HuH-7 (cell line): ENCODE measurements around the gene WDR81.

ENCODE experiments used
- DNase-seq: peaks from one replicate; pipeline ENCODE4 v3.0.0; 2011; ENCODE audit warnings: low spot score

Gene WDR81

DNA sequence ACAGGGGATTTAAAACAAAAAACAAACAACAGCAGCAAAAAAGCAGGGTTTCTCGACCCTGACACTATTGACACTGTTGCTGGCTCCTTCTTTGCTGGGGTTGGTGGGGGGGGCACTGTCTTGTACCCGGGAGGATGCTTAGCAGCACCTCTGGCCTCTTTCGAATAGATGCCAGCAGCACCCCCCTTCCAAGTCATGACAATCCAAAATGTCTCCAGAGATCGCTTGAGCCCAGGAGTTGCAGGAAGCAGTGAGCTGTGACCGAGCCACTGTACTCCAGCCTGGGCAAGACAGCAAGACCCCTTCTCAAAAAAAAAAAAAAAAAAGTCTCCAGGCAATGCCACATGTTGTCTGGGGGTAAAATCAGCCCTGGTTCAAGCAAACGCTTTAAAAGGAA, 57.7 kb downstream of the WDR81 start:
- DNase-seq: no peak

DNA sequence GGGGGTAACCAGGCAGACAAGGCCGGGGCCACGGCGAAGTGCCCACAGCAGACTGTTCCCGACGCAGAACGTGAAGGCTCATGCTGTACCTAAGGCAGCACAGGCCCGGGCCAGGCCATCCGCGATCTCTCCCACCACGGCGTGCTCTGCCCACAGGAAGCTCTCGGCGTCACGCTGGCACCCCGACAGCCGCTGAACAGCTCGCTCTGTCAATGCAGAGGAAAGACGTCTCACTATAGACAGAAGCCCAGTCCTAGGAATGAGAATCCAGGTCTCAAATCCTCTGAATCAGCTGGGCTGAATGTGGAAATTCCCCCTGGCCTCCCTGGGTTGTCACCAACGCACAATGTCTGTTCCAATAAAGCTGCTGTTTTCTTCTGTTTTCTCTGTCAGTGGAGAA, 58.8 kb downstream of the WDR81 start:
- no peak for DNase-seq

DNA sequence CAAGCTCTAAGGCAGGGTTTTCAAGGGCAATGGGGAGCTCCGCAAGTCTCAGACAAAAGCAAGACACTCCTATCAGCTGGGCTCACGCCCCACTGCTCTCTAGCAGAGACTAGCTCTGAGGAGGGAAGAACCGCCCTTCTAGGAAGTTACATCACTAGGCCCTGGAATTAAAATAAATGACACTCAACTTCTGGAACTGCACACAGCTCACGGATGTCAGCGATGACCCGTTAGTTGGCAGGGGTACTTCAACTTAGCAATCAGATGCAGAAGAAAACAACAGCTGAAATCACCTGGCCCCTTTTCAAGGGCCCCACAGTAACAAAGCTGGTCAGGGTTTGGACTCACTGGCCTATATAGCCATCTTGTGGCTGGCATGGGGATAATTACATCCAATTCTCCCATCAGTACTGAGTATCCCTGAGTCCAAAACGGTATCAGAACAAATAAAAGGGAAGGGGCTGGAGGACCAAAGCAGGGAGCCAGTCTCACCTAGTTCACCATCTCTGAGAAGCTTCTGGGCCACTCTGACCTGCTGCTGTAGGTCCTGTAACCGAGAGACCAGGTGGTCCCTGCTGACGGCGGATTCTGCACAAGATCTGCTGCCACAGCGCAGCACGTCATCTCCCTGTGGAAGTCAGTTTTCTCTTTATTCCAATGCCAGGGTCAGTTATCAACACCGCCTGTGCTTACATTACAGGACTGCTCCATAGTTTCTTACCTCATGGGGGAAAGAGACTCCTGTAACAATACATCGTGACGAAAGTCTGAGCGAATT, 59.5 kb downstream of the WDR81 start:
- DNase-seq: peak; percentile 76

DNA sequence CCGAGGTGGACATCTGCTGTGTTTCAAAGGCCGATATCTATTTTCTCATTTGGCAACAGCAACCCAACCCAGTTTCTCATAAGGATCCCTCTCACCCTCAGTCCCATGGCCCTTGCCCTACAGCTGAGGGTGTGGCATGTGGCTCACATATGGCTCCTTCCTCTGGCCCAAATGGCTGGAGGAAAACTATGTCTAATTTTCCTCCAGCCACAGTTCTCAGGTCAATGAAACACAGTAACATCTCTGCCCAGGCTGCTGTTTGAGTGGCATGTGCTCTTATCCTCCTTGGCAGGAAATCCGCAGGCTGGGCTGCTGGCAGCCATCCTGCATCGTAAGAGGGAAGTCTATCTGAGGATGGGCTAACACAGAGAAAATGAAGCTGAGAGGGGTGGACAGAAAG, 61.4 kb downstream of the WDR81 start:
- no peak for DNase-seq

DNA sequence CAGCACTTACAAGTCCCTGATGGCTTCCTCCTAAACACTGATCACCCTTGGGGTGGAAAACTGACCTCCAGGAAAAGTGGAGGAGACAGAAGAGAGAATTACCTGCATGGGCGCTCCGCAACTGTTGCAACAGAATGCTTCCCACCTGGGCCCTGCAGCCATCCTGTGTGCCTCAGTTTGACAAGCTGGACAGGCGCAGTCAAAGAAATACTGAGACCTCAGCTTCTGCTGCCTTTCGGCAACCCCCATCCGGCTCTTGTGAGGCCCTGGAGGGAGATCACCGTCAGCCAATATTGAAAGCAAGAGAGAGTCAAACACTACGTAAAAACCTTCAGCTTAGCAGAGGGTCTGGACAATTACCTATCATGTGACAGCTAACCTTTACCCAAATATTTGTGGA, 62.2 kb downstream of the WDR81 start:
- DNase-seq: no peak

DNA sequence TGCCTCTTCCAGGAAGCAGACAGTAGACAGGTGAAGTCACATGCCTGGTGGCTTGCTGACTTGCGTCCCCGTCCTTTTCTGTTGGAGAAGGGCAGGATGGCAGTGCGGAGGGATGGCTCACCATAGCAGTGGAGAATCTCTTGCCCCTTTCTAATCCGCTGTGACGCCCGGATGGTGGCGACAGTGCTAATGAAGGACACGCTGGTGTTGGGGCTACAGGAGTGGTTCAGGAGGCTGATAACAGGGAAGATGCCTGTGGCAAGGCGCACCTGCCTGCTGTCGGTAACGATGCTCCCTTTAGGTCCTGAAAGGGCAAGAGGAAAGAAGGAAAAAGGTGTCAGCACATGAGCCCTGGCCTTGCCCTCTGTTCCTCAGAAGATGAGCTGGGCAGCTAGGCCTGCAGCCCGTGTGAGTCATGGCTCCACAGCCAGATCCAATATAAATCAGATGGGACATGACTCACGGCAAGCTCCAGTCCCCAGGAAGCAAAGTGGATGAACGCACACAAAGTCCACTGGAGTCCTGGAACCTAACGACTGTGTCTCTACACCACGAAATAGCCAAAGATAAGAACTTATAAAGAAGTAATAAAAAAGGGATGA, 62.9 kb downstream of the WDR81 start:
- no peak for DNase-seq
